HepG2 (cell line): ENCODE results near the gene MS4A10. TPM values are rescaled to one million over a fixed set of nuclear protein-coding genes. Genes with fewer than 3 reads are reported as not detected.

Experiments used
- ATAC-seq: fragments of 200-7000 bp; cut with Tn5 transposase; 3 replicates; pipeline ENCODE4 v1.9.1; 2020; ENCODE audit warnings: mild to moderate bottlenecking, moderate library complexity
- BruUV-seq: library from RNA; stranded (reverse); fragments of 400-500 nt; replicated peaks from 2 replicates; lab custom pipeline; 2021; lab: Mats Ljungman, UMichigan
- CTCF ChIA-PET: fragments of 300-600 bp; formaldehyde crosslinking; extraction: SDS; loops from one replicate; lab custom pipeline; 2021; ENCODE audit warnings: low total read pairs, inconsistent platforms, low intra/inter-chr PET ratio; lab: Yijun Ruan, JAX
- POLR2A ChIA-PET: fragments of 350-600 bp; sonication (Branson Sonifier 250); formaldehyde crosslinking; loops from one replicate; lab custom pipeline; 2020; ENCODE audit warnings: antibody characterized with exemption, inconsistent platforms; lab: Yijun Ruan, JAX
- DNase-seq: peaks from one replicate; pipeline ENCODE4 v3.0.0-alpha.2; 2015; ENCODE audit warnings: low spot score
- FAIRE-seq: peaks from 3 replicates; lab custom pipeline; 2011; peaks lifted over from hg19 to GRCh38; lab: Jason Lieb, UNC
- H2AFZ ChIP-seq: one replicate; pipeline ENCODE4 v1.6.1; 2011; ENCODE audit warnings: low read length, inconsistent platforms
- H3K27ac ChIP-seq: fragments of 300-600 bp; 3 replicates; pipeline ENCODE4 v1.8.0; 2011; ENCODE audit warnings: mixed run types, mild to moderate bottlenecking, mixed read lengths, low read length, inconsistent platforms; ENCODE audit not compliant: insufficient read depth; ENCODE audit errors: extremely low read length
- H3K27me3 ChIP-seq, 2 experiments: fragments of 200-600 bp in 1 of 2; 2 replicates in 1 of 2; 3 replicates in 1 of 2; pipeline versions ENCODE4 v1.6.0 to v1.8.0; 2011; ENCODE audit warnings: low read length in 2 of 2, mild to moderate bottlenecking in 2 of 2, moderate library complexity in 2 of 2, inconsistent platforms in 1 of 2; ENCODE audit not compliant: insufficient read depth in 2 of 2, control insufficient read depth in 1 of 2
- H3K36me3 ChIP-seq, 2 experiments: fragments of 200-600 bp in 1 of 2; replicated peaks in 1 of 2; 2 replicates in 1 of 2; 3 replicates in 1 of 2; pipeline versions ENCODE4 v1.5.1 to v1.8.0; 2011; ENCODE audit warnings: low read length in 2 of 2, inconsistent platforms in 1 of 2; ENCODE audit not compliant: insufficient read depth in 2 of 2, control insufficient read depth in 1 of 2
- H3K4me1 ChIP-seq: 2 replicates; pipeline ENCODE4 v1.5.1; 2012; ENCODE audit warnings: low read length, inconsistent platforms; ENCODE audit not compliant: insufficient read depth
- H3K4me2 ChIP-seq: 2 replicates; pipeline ENCODE4 v1.6.0; 2011; ENCODE audit warnings: low read depth, low read length, inconsistent platforms
- H3K4me3 ChIP-seq, 3 experiments: fragments of 200-600 bp in 1 of 3; sonication (generic), shearing (Covaris generic) in 1 of 3; replicated peaks in 1 of 3; 2 replicates each; pipeline ENCODE4 v1.5.1; 2011 to 2016; ENCODE audit warnings: low read length in 3 of 3, inconsistent platforms in 2 of 3, low read depth in 2 of 3, mild to moderate bottlenecking in 2 of 3, control low read depth in 1 of 3, mixed read lengths in 1 of 3; ENCODE audit not compliant: insufficient read depth in 1 of 3
- H3K79me2 ChIP-seq: one replicate; pipeline ENCODE4 v1.6.1; 2011; ENCODE audit warnings: low read length, inconsistent platforms; ENCODE audit not compliant: insufficient read depth
- H3K9ac ChIP-seq: 2 replicates; pipeline ENCODE4 v1.6.0; 2011; ENCODE audit warnings: mild to moderate bottlenecking, low read depth, low read length, inconsistent platforms; ENCODE audit not compliant: insufficient read depth
- H3K9me3 ChIP-seq: 2 replicates; pipeline ENCODE4 v1.5.1; 2012; ENCODE audit warnings: mild to moderate bottlenecking, low read length
- H4K20me1 ChIP-seq: 2 replicates; pipeline ENCODE4 v1.6.0; 2011; ENCODE audit warnings: inconsistent platforms, mild to moderate bottlenecking, low read length, moderate library complexity; ENCODE audit not compliant: insufficient read depth
- FOXP4 ChIP-seq: sonication (generic); formaldehyde crosslinking; IDR thresholded peaks from 2 replicates; pipeline ENCODE4 v1.4.0; 2020; ENCODE audit warnings: missing genetic modification reagents
- MAZ ChIP-seq, 2 experiments: sonication (generic) in 1 of 2; formaldehyde crosslinking in 1 of 2; IDR thresholded peaks; 2 replicates each; pipeline versions ENCODE4 v1.5.0 to v1.6.1; 2012 to 2020; ENCODE audit warnings: low read depth in 2 of 2, mild to moderate bottlenecking in 2 of 2, borderline replicate concordance in 1 of 2, improper control_type of control experiment in 1 of 2, low read length in 1 of 2, missing genetic modification reagents in 1 of 2, moderate library complexity in 1 of 2
- MBD4 ChIP-seq: IDR thresholded peaks from 2 replicates; pipeline ENCODE4 v1.6.1; 2012; ENCODE audit warnings: low read length, inconsistent platforms, borderline replicate concordance
- NFATC3 ChIP-seq: sonication (generic); formaldehyde crosslinking; IDR thresholded peaks from 2 replicates; pipeline ENCODE4 v1.5.1; 2020; ENCODE audit warnings: mild to moderate bottlenecking, missing genetic modification reagents
- SOX6 ChIP-seq, 2 experiments: fragments of 450-650 bp in 1 of 2; sonication (generic) in 1 of 2; formaldehyde crosslinking in 1 of 2; IDR thresholded peaks; 2 replicates each; pipeline versions ENCODE4 v1.4.0 to v1.6.1; 2017 to 2020; ENCODE audit warnings: antibody characterized with exemption in 1 of 2, mild to moderate bottlenecking in 1 of 2, missing genetic modification reagents in 1 of 2
- WGBS: methylation state at CpG from one replicate; pipeline ENCODE4 v1.1.6; 2017; ENCODE audit warnings: low lambda C conversion rate; 5-methylcytosine and 5-hydroxymethylcytosine counted together
- in situ Hi-C: cut with HindIII; loops from 2 replicates; pipeline ENCODE4 v1.10.0; 2017; ENCODE audit warnings: low pct_unique_long_range_greater_than_20kb; ENCODE audit not compliant: extremely low pct_ligation_motif_present
- intact Hi-C: fragments of 100-400 bp; cut with micrococcal nuclease; formaldehyde crosslinking; loops from one replicate; pipeline ENCODE4 v1.10.0; 2022; ENCODE audit not compliant: unreplicated experiment
- polyA plus RNA-seq, 8 experiments: library from polyadenylated mRNA; depleted of rRNA in 3 of 8; stranded (reverse) in 7 of 8; unstranded in 1 of 8; fragments of >200 nt; fragmentation: Illumina TruSeq in 4 of 8; extraction: Trizol in 4 of 8; gene quantifications; 2 replicates each; pipeline versions ENCODE4 v1.2.1 to v1.2.3, GENCODE V29; 2011 to 2016; ENCODE audit warnings: low read depth in 4 of 8, missing spikeins in 1 of 8, mixed read lengths in 1 of 8; ENCODE audit not compliant: insufficient read depth in 1 of 8
- total RNA-seq, 5 experiments: library from RNA; depleted of rRNA; stranded (reverse); fragments of >200 nt; fragmentation: Illumina TruSeq; extraction: Trizol; gene quantifications; 2 replicates each; pipeline ENCODE4 v1.2.3, GENCODE V29; 2016; ENCODE audit warnings: low read depth in 1 of 5

The MS4A10 gene
- total and polyA plus RNA-seq, 2 of the 13 experiments (the other 11 are each of a cell fraction or from before 2014, with no cell fraction given): not detected

- CTCF ChIA-PET: no interaction called here
- Histone ChIP-seq H3K4me2 (no peak overlapping the region), H3K27ac (no peak overlapping the region), H4K20me1 (no peaks in the 10 kb centered on the region), H3K9ac (no peak overlapping the region), H3K36me3 (no peaks in the 10 kb centered on the region), H3K79me2 (no peaks in the 10 kb centered on the region), H3K9me3 (no peaks in the 10 kb centered on the region), H3K27me3 (peaks cover 0 to 7% of the 10 kb centered on the region in 2 experiments; a peak in 1 of 5 replicates), H3K4me3 (no peak overlapping the region), H2AFZ (no peak overlapping the region), H3K4me1 (no peaks in the 10 kb centered on the region)
- WGBS: 26% methylated on average over 10 of the region's 15 CpGs
- no peak for DNase-seq
- FAIRE-seq: no peak
- in situ Hi-C loops (no loop called here), intact Hi-C loops (no loop called here)
- ATAC-seq: no peak
- no TSS peak for BruUV-seq
- TF ChIP-seq FOXP4 (no peak), MAZ (IDR thresholded peaks at IDR 0.05; ENCODE audit: borderline replicate concordance, low read depth, low read length) (no peak), MAZ (CRISPR knock-in tag; IDR thresholded peaks at IDR 0.05; ENCODE audit: low read depth) (no peak), SOX6 (IDR thresholded peaks at IDR 0.05) (no peak), SOX6 (CRISPR knock-in tag; IDR thresholded peaks at IDR 0.05) (no peak), MBD4 (no peak), NFATC3 (CRISPR knock-in tag) (no peak)
- POLR2A ChIA-PET: no interaction called here
These were observed 1.9 kb downstream of the MS4A10 start for GRCh38 chr11:60786811-60787567.
